ENCODE results near the gene AKAP13.

AKAP13 gene

DNA sequence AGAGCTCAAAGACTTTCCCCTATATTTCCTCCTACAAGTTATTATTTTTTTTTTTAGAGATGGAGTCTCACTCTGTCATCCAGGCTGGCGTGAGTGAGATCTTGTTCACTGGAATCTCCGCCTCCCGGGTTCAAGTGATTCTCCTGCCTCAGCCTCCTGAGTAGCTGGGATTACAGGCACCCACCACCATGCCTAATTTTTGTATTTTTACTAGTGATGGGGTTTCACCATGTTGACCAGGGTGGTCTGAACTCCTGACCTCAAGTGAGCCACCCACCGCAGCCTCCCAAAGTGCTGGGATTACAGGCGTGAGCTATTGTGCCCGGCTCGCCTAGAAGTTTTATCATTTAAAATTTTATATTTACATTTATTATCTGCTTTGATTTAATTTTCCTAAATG is 5.9 kb downstream of the AKAP13 start:
- no peak for DNase-seq (ENCODE audit: low spot score)

DNA sequence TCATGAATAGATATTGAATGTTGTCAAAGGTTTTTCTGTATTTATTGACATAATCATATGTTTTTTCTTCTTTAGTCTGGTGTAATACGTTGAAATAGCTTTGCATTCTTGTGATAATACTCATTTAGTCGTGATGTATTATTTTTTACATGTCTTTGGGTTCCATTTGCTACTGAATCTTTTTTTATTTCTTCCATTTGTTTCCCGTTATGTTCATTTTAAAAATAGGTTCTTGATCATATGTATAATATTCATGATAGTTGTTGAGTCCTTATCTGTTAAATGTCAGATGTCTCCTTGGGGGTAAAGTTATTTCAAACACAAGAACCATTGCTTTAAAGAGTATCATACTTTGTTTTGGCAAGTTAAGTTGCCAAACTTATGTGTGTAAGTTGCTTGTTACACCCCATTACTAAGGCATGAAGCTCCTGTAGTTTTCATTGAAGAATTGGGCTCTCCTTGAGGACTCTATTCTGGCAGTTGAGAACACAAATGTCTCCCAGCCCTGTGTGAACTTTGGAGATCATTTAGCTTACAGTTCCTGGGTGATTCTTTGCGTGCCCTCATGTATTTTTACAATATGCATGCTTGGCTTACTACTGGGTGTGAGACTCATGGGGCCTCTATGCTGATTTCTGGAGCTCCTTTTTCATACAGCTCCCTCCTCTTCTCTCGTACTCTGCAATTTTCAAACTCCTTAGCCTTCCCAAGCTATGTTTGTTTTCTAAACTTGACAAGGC is 8.3 kb downstream of the AKAP13 start:
- DNase-seq (ENCODE audit: low spot score): no peak

DNA sequence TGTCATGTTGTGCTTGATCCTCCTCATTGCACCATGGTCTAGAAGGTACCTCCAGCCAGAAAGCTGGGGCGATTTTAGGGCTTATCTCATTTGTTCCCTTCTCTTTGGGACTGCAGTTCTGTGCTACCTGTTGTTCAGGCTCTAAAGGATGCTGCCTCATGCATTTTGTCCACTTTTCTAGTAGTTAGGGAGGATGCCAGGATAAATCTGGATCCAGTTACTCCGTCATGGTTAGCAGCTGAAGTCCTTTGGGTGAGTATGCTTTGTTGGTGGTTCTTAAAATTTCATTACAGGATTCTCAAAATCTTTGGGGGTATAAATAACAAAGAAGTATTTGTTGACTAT is 8.9 kb downstream of the AKAP13 start:
- no peak for DNase-seq (ENCODE audit: low spot score)

DNA sequence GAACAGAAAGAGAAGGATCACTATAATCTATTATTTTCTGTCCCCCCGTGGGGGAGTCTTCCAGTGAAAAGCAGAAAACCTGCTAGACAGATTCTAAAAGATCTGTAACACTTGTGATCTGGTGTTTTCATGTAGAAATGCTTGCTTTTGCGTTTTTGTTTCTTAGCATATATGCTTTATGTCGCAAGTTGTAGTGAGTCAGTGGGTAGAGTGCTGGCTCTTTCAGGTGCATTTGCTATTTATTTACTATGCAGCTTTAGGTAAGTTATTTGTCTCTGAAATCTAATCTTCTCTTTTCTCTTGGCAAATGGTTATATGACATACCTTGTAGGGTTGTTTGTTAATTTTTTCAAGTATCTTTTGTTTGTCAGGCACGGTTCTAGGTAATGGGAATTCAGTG is 9.4 kb downstream of the AKAP13 start:
- DNase-seq (ENCODE audit: low spot score): no peak

DNA sequence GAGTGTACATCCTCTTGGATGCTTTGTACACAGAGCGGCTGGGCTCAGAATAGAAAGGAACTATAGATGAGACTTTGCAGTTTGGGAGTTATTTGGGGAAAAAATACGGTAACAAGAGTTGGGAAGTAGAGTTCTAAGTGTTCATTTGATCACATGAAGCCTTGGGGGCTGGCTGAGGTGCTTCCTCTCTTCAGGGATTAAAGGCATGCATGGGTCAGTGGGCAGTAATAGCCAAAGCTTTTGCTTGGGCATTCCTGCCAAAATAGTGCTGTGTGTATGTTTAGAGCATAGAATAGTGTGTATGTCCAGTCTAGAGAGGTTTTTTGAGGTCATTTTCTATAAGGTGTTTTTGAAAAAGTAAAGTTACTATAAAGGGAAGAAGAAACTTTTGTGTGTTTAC is 12.8 kb downstream of the AKAP13 start:
- DNase-seq (ENCODE audit: low spot score): no peak

DNA sequence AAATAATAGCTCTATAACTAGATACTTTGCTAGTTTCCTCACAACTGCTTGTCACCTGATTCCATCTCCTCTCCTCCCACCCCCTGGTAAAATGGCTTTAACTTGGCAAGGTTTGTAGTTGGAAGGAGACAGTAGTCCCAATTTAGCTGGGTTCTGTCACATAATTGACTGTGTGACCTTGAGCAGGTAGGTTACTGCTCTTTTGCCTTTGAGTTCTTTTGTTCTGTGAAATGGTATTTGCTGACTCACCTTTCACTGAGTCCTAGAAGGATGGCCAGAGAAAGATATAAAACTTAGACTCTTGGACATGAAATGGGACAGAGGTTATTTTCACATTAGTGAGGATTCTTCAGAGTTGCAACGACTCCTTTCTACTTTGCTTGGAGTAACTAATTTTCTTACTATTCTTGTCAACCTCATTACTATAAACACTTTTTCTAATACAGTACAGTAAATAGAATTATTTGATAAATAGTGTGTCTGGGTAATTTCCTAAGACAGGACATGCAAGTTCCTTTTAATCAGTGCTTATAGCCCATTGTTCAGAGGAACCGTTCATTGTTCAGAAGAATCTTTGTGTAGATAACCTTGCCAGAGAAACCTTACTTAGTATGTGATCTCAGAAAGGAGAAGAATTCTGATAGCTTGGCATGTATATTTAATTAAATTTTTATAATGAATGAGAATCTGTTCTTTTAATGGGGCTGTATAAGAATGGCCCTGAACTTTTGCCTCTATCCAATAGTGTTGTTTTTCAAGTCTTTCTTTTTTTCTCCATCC is 14.3 kb downstream of the AKAP13 start:
- DNase-seq (ENCODE audit: low spot score): no peak

DNA sequence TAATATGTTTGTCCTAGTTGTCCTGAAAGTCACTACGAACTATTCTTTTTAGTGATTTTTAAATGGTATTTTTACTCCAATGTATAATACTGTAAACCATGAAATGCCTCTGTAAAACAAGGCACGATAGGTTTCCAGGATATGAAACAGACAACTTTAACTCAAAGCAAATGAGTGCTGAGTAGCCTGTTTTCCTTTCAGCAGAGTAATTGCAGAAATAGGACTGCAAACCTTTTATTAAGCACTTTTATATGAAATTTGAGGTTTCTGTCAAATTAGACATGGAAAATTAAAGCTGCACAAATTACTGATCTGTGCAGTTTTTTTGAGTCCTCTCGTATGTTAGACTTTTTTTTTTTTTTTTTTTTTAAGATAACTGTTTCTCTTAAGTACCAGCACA is 16.2 kb downstream of the AKAP13 start:
- no peak for DNase-seq (ENCODE audit: low spot score)

DNA sequence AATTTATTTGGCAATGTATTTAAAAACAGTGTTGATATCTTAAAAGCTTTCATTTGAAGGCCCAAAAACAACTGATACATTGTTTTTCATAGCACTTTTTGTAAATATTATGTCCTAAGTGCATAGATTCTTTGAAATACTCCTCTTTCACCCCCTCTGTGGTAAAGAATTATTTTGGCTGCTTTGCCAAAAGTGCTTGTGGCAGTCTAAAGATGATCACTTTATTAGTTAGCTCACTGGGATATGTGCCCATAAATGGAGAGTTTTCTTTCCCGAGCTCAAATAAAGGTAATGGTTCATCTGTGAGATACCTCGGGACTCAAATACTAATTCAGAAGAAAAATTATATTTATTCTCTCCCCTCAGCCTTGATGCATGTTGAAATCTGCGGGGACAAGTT is 16.7 kb downstream of the AKAP13 start:
- DNase-seq (ENCODE audit: low spot score): no peak

DNA sequence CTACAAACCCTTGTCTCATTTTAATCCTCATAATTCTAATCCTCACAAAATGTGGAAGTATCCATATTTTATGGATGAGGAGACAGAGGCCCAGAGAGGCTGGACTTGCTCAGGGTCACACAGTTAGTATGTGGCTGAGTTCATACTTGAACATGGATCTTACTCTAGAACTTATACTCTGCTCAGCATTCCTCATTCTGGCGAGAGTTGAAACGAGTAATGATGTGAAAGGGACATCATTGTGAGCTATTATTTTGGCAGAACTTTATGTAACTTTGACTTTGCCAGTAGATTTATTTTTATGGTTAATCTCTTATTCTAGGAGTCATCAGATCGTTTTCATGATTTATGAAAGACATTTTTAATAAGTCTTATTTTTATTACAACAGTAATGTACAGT is 17.5 kb downstream of the AKAP13 start:
- DNase-seq (ENCODE audit: low spot score): no peak

DNA sequence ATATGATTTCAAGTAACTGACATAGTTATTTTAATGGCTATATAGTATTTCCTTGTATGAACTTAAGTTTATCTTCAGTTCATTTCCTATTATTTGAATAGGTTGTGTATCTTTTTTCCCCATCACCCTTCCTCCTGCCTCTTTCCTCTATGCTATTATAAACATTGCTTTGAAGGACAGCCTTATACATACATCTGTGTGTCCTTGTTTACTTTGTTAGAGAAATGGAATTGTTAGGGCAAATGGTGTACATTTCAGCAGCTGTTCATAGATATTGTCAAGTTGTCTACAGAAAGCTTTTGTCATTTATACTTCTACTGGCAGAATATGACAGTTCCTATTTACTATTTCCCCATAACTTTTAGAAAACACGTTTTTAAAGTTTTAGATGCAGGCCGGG is 18.4 kb downstream of the AKAP13 start:
- no peak for DNase-seq (ENCODE audit: low spot score)

DNA sequence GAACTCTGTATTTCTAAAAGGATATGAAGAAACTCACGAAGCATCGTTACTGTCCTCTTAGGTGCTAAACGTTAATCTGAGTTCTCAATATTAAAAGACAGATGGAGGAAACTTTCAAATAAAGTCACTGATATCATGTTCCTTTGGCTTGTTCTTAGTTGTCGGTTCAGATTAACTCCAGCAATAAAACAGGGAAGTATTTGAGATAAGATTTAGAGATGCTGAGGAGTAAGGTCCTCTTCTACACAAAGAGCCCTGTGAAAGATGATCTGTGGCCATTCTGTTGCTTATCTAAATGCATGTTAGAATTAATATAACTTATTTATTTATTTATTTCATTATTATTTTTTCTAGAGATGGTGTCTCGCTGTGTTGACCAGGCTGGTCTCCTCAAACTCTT is 19.2 kb downstream of the AKAP13 start:
- no peak for DNase-seq (ENCODE audit: low spot score)

GRCh38 chr15:85400606-85401005 is 20.2 kb downstream of the AKAP13 start:
- no peak for DNase-seq (ENCODE audit: low spot score)

DNA sequence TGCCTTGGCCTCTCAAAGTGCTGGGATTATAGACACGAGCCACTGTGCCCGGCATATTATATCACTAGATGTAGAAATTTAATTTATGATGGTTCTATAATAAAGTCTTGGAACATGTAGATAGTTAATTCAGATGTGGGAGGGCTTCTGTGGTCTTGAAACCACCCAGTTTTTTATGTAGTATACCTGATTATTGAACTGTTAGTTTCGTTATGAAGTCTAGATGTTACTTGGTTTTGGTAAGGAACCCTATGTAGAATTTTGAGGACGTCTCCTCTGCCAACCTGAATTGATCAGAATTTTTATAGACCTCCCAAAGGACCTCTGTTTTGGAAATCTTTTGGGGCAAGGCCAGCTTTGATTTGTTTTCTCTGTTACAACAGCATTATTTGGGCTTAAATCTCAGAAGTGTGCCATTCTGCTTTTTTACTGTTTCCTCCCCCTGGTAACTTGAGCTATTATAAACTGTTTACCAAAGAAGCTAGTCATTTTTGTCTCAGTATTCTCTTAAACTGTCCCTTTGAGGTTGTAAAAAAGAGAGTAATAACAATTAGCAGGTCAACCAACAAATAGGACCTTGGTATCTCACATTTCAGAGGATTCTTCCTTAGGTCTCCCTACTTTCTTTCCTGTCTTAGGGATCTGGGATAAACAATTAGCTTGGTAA is 20.8 kb downstream of the AKAP13 start:
- DNase-seq (ENCODE audit: low spot score): no peak

DNA sequence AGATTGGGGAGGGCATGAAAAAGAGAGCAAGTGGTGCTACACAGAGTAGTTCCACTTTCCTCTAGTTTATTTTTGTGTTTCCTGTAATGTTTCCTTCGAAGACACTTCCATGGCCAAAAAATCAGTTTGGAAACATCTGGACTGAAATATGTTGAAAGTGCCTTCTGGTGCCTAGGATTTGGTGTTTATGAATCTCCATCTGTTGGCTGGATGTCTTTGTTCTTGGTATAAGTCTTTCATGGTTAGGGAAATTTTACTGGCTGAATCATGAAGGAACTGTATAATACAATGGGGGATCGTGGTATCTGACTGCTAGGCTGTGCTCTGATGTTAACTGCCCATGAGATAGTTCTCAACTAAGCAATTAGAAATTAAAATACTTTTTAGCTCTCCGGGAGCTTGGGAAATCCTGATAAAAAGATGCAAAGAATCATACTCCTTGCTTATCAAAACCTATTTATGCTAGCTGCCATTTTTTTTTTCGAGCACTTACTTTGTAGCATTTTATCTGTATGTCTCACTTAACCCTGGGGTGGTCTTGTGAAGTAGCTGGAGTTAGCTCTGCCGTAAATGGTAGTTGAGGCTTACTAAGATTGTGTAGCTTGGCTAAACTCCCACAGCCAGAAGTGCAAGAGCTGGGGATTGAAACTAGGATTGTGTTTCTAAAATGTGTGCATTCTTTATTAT is 21.9 kb downstream of the AKAP13 start:
- no peak for DNase-seq (ENCODE audit: low spot score)

DNA sequence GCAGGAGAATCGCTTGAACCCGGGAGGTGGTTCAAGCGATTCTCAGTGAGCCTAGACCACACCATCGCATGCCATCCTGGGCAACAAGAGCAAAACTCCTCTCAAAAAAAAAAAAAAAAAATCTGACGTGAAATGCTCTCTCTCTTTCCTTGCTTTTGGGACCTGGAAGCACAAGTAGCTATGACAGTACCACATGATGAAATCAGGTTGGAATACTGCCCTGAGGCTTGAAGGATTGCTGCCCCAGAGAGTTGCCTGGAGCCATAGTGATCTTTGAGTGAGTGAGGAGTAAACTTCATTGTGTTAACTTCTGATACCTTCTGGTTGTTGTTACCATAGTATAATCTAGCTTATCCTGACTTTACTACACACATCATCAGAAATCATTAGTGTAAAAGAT is 23.3 kb downstream of the AKAP13 start:
- no peak for DNase-seq (ENCODE audit: low spot score)

DNA sequence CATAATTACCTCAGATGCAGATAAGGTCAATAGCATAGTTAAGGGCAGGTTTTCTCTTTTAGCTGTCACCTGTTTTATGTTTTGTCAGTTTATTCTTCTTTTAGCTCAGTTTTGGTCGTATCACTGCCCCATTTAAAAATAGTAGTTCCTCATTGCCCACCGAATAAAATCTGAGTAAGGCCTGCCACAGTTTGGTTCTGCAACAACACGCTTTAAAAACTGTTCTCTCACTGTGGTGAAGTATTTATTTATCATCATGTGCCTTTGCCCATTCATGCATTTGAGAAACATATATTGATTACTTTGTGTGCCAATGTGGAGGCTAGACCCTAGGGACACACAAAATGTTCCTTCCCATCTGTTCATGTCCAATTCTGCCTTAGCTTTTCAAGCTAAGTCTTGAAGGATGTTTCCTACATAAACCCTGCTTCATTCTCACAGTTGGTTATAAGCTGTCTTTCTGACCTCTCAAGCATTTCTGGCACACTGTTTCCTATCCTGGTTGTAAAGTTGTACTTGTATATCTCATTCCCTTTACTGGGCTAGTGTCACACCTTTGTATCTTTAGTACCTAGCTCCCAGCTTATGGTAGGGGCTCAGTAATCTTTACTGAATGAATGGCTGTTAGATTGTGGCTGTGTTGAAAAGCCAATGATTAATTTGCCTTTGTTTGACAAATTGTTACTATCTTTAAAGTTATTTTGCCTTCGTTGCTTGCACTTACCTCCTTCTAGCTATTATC is 23.9 kb downstream of the AKAP13 start:
- no peak for DNase-seq (ENCODE audit: low spot score)

DNA sequence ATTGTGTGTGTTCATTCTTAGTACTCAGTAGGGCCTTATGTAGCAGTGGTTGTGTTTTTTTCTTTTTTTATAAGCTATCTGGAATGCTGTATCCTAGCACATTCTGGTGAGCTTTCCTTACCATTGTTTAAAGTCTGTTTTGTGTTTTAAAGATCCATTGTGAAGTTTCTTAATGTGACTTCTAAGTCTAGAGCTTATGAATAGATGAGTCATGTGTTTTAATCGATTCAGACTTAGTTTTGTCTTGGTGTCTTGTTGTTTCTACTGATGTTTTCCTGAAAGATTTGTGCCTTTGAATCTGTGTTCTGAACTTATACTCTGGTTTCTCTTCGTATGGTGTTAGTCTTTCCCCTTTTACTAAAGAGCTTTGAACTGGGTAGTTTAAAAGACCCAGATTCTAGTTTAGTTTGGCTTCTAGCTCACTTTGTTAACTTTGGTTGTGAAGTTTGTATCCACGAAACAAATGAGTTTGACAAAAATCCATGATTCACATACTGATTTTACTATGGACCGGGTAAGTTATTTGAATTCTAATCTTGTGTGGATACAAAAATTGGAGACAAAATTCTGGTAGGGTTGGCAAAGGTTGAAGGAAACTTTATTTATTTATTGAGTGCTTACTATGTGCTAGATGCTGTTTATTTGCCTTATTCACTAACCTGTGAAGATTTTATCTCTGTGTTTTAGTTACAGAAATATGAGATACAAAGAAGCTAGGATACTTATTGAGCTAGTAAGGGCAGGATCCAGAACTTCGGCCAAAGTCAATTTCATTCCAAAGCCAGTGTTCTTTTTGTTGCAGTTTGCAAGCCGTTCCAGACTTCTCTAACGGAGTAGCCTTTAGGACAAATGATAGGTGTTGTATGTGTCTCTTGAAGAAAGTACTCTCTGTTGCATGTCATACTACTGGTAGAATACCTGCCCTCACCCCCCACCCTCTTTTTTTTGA is 24.8 kb downstream of the AKAP13 start:
- DNase-seq (ENCODE audit: low spot score): no peak

DNA sequence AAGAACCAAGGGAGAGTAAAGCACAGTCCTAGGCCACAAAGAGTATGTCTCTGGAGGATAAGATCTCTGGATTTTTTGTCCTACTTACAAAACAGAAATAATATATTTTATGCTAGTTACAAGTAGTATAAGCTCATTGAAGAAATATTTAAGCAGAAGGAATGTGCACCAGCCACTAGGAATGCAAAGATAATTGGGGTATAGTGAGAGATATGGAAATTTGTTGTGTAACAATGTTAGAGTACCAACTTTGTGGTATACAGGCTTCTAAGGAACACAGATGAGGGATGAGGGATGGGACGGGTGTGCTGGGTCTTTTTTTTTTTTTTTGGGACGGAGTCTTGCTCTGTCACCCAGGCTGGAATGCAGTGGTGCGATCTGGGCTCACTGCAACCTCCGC is 26.5 kb downstream of the AKAP13 start:
- no peak for DNase-seq (ENCODE audit: low spot score)

GRCh38 chr15:85407421-85408269 is 27.2 kb downstream of the AKAP13 start:
- peak; percentile 82 for DNase-seq (ENCODE audit: low spot score)

GRCh38 chr15:85408270-85408746 is 27.9 kb downstream of the AKAP13 start:
- DNase-seq (ENCODE audit: low spot score): no peak
